ENCODE measurements around the gene CPEB4. TPM values are rescaled to one million over a fixed set of nuclear protein-coding genes. Genes with fewer than 3 reads are reported as not detected.

CPEB4 gene
- total and polyA plus RNA-seq, 4 donors = 46.2 to 98.7 (median 59.9) TPM

DNA sequence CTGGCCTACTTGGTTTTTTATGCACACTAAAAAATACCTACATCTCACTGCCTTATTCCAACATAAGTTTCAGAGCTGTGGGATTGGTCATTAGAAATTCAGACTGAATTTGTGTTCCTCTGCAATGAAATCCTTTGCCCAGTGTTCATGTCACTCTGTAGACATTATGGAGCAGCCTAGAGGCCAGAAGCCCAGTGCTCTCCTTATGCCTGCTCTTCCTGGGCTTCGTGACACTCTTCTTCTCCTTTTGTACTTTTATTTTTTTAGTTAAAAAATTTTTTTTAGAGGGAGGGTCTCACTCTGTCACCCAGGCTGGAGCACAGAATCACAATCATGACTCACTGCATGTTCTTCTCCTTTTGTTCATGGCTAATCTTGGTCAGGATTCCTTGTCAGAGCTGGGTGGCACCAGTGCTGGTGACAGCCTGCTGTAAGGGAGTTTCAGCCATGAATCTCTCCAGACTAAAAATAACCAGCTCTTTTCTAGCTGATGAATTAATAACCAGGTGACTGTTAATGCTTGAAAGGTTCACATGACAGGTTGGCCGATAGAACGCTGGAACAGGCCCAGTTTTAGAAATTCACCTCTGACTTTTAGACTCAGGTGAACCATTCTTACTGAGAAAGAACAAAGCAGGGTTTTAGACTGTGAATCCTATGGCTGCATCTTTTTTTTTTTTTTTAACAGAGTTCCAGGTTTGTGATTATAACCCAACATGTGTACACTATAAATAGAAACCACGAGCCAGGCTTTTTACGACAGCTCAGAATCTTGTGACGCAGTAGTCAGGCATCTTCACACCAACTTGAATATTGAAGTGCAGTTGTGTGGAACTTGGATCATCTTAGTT is 66.7 kb downstream of the CPEB4 start:
- Histone ChIP-seq H3K9me3 (ENCODE audit: control insufficient read depth, insufficient read depth, low read length) (no peaks in the 10 kb centered on the region), H3K4me3 (ENCODE audit: low read depth, low read length) (no peak overlapping the region), H3K27me3 (ENCODE audit: control insufficient read depth, insufficient read depth, low read length) (no peaks in the 10 kb centered on the region), H3K36me3 (ENCODE audit: control insufficient read depth, insufficient read depth, low read length) (peaks cover 24% of the 10 kb centered on the region), H3K4me1 (ENCODE audit: control insufficient read depth, insufficient read depth, low read length) (peaks cover 4% of the 10 kb centered on the region), H3K27ac (ENCODE audit: low read depth, low read length) (no peak overlapping the region)
- DNase-seq (ENCODE audit: low read depth in 4 of 6, low spot score in 6 of 6) = peak in 1 of 6 donors; percentile 56
- WGBS (ENCODE audit: insufficient coverage) = 100% methylated on average over 2 of the region's 6 CpGs

GRCh38 chr5:173960986-173961385 is 72.8 kb downstream of the CPEB4 start:
- DNase-seq (ENCODE audit: low read depth in 4 of 6, low spot score in 6 of 6) = no peak
- no peak overlapping the region for H3K27ac ChIP-seq (ENCODE audit: low read depth, low read length)
- peaks cover 16% of the 10 kb centered on the region for H3K4me1 ChIP-seq (ENCODE audit: control insufficient read depth, insufficient read depth, low read length)
- no peaks in the 10 kb centered on the region for H3K27me3 ChIP-seq (ENCODE audit: control insufficient read depth, insufficient read depth, low read length)
- no peak overlapping the region for H3K4me3 ChIP-seq (ENCODE audit: low read depth, low read length)
- no peaks in the 10 kb centered on the region for H3K9me3 ChIP-seq (ENCODE audit: control insufficient read depth, insufficient read depth, low read length)
- H3K36me3 ChIP-seq (ENCODE audit: control insufficient read depth, insufficient read depth, low read length) = peaks cover under 1% of the 10 kb centered on the region
- no CpG with 5 or more reads among the region's 2 CpGs for WGBS (ENCODE audit: insufficient coverage)

GRCh38 chr5:173961418-173961817 is 73.3 kb downstream of the CPEB4 start:
- Histone ChIP-seq H3K4me1 (ENCODE audit: control insufficient read depth, insufficient read depth, low read length) (peaks cover 16% of the 10 kb centered on the region), H3K27ac (ENCODE audit: low read depth, low read length) (no peak overlapping the region), H3K36me3 (ENCODE audit: control insufficient read depth, insufficient read depth, low read length) (no peaks in the 10 kb centered on the region), H3K9me3 (ENCODE audit: control insufficient read depth, insufficient read depth, low read length) (no peaks in the 10 kb centered on the region), H3K27me3 (ENCODE audit: control insufficient read depth, insufficient read depth, low read length) (no peaks in the 10 kb centered on the region), H3K4me3 (ENCODE audit: low read depth, low read length) (no peak overlapping the region)
- DNase-seq (ENCODE audit: low read depth in 4 of 6, low spot score in 6 of 6) = no peak
- no CpG with 5 or more reads among the region's 1 CpG for WGBS (ENCODE audit: insufficient coverage)

- Histone ChIP-seq H3K9me3 (ENCODE audit: control insufficient read depth, insufficient read depth, low read length) (no peaks in the 10 kb centered on the region), H3K4me1 (ENCODE audit: control insufficient read depth, insufficient read depth, low read length) (peaks cover 16% of the 10 kb centered on the region), H3K27ac (ENCODE audit: low read depth, low read length) (peak overlapping the region; percentile 74), H3K4me3 (ENCODE audit: low read depth, low read length) (no peak overlapping the region), H3K36me3 (ENCODE audit: control insufficient read depth, insufficient read depth, low read length) (no peaks in the 10 kb centered on the region), H3K27me3 (ENCODE audit: control insufficient read depth, insufficient read depth, low read length) (no peaks in the 10 kb centered on the region)
- 67% methylated on average over 1 of the region's 3 CpGs for WGBS (ENCODE audit: insufficient coverage)
- DNase-seq (ENCODE audit: low read depth in 4 of 6, low spot score in 6 of 6) = no peak
Measured at GRCh38 chr5:173962436-173962972, 74.4 kb downstream of the CPEB4 start.

DNA sequence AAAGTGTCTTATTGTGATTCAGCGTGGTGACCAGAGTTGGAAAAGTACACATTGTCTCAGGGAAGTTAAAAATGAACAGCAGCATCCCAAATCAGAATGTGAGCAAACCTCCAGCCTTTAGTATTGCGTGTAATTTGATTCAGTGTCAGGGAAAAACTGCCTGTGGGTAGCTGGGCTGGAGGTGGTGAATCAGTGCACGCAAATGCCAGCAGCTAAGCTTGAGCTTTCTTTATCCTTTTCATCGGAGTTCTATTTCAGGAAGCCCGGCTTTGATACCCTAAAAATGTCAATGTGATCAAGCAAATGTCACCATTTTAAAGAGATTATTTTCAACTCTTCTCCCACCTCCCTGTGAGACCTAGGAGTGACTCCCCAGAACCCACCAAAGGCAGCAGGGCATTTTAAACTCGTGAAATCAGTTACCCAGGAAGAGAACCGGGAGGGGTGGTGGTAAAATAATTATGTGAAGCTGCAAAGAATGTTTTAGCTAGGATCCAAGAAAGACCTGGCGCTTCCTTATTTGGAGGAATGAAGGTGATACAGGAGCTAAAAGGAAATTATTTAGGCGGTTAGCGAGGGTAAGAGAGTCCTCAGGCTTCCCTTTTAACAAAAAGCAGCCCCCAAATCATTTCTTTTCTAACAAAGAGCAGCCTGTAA is 75.2 kb downstream of the CPEB4 start:
- peaks cover 20% of the 10 kb centered on the region for H3K4me1 ChIP-seq (ENCODE audit: control insufficient read depth, insufficient read depth, low read length)
- peak overlapping the region; percentile 30 for H3K4me3 ChIP-seq (ENCODE audit: low read depth, low read length)
- peak in 3 of 6 donors; percentile 22 to 74 (median 69) for DNase-seq (ENCODE audit: low read depth in 4 of 6, low spot score in 6 of 6)
- H3K27me3 ChIP-seq (ENCODE audit: control insufficient read depth, insufficient read depth, low read length) = no peaks in the 10 kb centered on the region
- H3K9me3 ChIP-seq (ENCODE audit: control insufficient read depth, insufficient read depth, low read length) = no peaks in the 10 kb centered on the region
- peak overlapping the region; percentile 74 for H3K27ac ChIP-seq (ENCODE audit: low read depth, low read length)
- WGBS (ENCODE audit: insufficient coverage) = 0% methylated on average over 1 of the region's 10 CpGs
- H3K36me3 ChIP-seq (ENCODE audit: control insufficient read depth, insufficient read depth, low read length) = no peaks in the 10 kb centered on the region

DNA sequence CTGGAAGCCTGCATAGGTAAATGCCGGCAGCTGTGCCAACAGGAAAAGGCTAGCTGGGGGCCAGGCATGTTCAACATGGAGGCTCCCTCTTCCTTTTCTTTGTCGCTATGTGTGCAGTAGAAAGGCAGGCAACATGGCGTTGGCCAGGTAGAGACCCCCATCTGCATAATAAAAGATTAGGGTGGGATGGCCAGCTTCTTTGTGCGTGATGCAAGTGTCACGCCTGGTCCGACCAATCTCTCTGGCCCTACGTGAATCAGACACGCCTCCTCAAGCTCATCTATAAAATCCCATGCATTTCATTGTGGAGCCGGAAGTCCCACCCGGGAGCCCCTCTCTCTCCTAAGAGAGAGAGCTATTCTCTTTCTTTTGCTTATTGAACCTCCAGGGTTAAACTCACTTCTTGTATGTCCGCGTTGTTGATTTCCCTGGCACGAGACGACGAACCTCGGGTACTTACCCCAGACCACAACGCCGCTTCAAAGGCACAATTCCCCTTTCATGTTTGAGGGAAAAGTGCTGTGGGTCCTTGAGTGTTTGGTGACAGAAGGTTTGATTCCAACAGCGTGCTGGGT is 75.8 kb downstream of the CPEB4 start:
- Histone ChIP-seq H3K27me3 (ENCODE audit: control insufficient read depth, insufficient read depth, low read length) (no peaks in the 10 kb centered on the region), H3K9me3 (ENCODE audit: control insufficient read depth, insufficient read depth, low read length) (no peaks in the 10 kb centered on the region), H3K27ac (ENCODE audit: low read depth, low read length) (peak overlapping the region; percentile 74), H3K4me1 (ENCODE audit: control insufficient read depth, insufficient read depth, low read length) (peaks cover 25% of the 10 kb centered on the region), H3K4me3 (ENCODE audit: low read depth, low read length) (peak overlapping the region; percentile 30), H3K36me3 (ENCODE audit: control insufficient read depth, insufficient read depth, low read length) (no peaks in the 10 kb centered on the region)
- DNase-seq (ENCODE audit: low read depth in 4 of 6, low spot score in 6 of 6) = peak; percentile 57 to 98 (median 78)
- 23% methylated on average over 11 of the region's 19 CpGs for WGBS (ENCODE audit: insufficient coverage)

DNA sequence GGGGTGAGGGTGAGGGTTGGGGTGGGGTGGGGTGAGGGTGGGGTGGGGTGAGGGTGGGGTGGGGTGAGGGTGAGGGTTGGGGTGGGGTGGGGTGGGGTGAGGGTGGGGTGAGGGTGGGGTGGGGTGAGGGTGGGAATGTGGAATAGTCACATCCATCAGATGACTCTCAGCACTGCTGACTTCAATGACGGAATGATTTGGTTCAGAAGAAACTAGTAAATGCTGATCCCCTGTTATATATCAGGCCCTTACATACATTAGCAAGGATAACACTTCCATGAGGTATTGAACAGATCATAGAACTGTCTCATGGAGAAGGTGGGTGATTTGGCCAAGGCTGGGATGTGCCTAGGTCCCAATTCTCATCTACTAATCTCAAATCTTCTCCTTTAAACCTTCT is 76.4 kb downstream of the CPEB4 start:
- H3K9me3 ChIP-seq (ENCODE audit: control insufficient read depth, insufficient read depth, low read length) = no peaks in the 10 kb centered on the region
- no peaks in the 10 kb centered on the region for H3K36me3 ChIP-seq (ENCODE audit: control insufficient read depth, insufficient read depth, low read length)
- peaks cover 25% of the 10 kb centered on the region for H3K4me1 ChIP-seq (ENCODE audit: control insufficient read depth, insufficient read depth, low read length)
- WGBS (ENCODE audit: insufficient coverage) = no CpG with 5 or more reads among the region's 1 CpG
- H3K27ac ChIP-seq (ENCODE audit: low read depth, low read length) = no peak overlapping the region
- no peak overlapping the region for H3K4me3 ChIP-seq (ENCODE audit: low read depth, low read length)
- H3K27me3 ChIP-seq (ENCODE audit: control insufficient read depth, insufficient read depth, low read length) = no peaks in the 10 kb centered on the region
- no peak for DNase-seq (ENCODE audit: low read depth in 4 of 6, low spot score in 6 of 6)

DNA sequence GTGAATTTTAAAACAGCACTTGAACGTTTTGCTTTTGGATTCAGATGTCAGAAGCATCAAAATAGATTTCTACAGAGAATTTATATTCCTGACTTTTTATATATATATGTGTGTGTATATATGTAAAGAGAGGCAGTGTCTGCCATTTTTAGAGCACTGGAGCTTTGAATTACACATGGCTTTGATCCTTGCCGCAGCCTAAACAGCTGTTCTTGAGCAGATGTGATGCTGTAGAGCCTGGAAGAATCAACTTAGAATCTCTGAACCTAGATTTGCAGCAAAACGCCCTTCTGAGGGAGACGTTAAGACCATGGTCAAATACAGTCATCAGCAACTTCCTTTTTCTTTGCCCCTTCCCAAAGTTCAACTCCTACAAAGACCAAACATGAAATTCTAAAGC is 79.1 kb downstream of the CPEB4 start:
- Histone ChIP-seq H3K4me3 (ENCODE audit: low read depth, low read length) (no peak overlapping the region), H3K27me3 (ENCODE audit: control insufficient read depth, insufficient read depth, low read length) (no peaks in the 10 kb centered on the region), H3K27ac (ENCODE audit: low read depth, low read length) (no peak overlapping the region), H3K9me3 (ENCODE audit: control insufficient read depth, insufficient read depth, low read length) (no peaks in the 10 kb centered on the region), H3K36me3 (ENCODE audit: control insufficient read depth, insufficient read depth, low read length) (no peaks in the 10 kb centered on the region), H3K4me1 (ENCODE audit: control insufficient read depth, insufficient read depth, low read length) (peaks cover 28% of the 10 kb centered on the region)
- no CpG with 5 or more reads among the region's 4 CpGs for WGBS (ENCODE audit: insufficient coverage)
- no peak for DNase-seq (ENCODE audit: low read depth in 4 of 6, low spot score in 6 of 6)

- Histone ChIP-seq H3K9me3 (ENCODE audit: control insufficient read depth, insufficient read depth, low read length) (no peaks in the 10 kb centered on the region), H3K4me3 (ENCODE audit: low read depth, low read length) (no peak overlapping the region), H3K4me1 (ENCODE audit: control insufficient read depth, insufficient read depth, low read length) (peaks cover 33% of the 10 kb centered on the region), H3K27me3 (ENCODE audit: control insufficient read depth, insufficient read depth, low read length) (no peaks in the 10 kb centered on the region), H3K36me3 (ENCODE audit: control insufficient read depth, insufficient read depth, low read length) (no peaks in the 10 kb centered on the region), H3K27ac (ENCODE audit: low read depth, low read length) (no peak overlapping the region)
- DNase-seq (ENCODE audit: low read depth in 4 of 6, low spot score in 6 of 6) = peak in 3 of 6 donors; percentile 65 to 94 (median 89)
- 16% methylated on average over 4 of the region's 9 CpGs for WGBS (ENCODE audit: insufficient coverage)
Measured at GRCh38 chr5:173968154-173968797, 80.1 kb downstream of the CPEB4 start.
